IMR-90 (cell line): Measurements from ENCODE around the gene FOXC1.
A peak's percentile ranks its signal among the peaks of the same experiment; 100 is the strongest.

Experiments
- BHLHE40 ChIP-seq: fragments of 150-350 bp; IDR thresholded peaks from 2 replicates; pipeline ENCODE4 v1.6.1; 2016; ENCODE audit warnings: mild to moderate bottlenecking, low read depth, low read length
- CHD1 ChIP-seq: IDR thresholded peaks from 2 replicates; pipeline ENCODE4 v1.6.1; 2012; ENCODE audit warnings: low read depth, low read length, improper control_type of control experiment
- MAFK ChIP-seq: IDR thresholded peaks from 2 replicates; pipeline ENCODE4 v1.6.1; 2012; ENCODE audit warnings: low read depth, low read length, improper control_type of control experiment
- MAZ ChIP-seq: IDR thresholded peaks from 2 replicates; pipeline ENCODE4 v1.6.1; 2012; ENCODE audit warnings: low read depth, mild to moderate bottlenecking, low read length, improper control_type of control experiment, moderate library complexity, borderline replicate concordance
- POLR2A ChIP-seq: IDR thresholded peaks from 2 replicates; pipeline ENCODE4 v1.6.1; 2012; ENCODE audit warnings: mild to moderate bottlenecking, low read depth, low read length
- RAD21 ChIP-seq: IDR thresholded peaks from 2 replicates; pipeline ENCODE4 v1.6.1; 2012; ENCODE audit warnings: low read length, improper control_type of control experiment
- SMC3 ChIP-seq: fragments of 150-350 bp; IDR thresholded peaks from 2 replicates; pipeline ENCODE4 v1.6.1; 2016; ENCODE audit warnings: low read depth, mild to moderate bottlenecking, antibody characterized with exemption, low read length, moderate library complexity
- TF ChIP-seq, protein P1 (sequence below): conservative IDR thresholded peaks from 2 replicates; pipeline ENCODE4 v1.5.1; 2012; ENCODE audit warnings: mild to moderate bottlenecking, low read depth, low read length, improper control_type of control experiment
- TF ChIP-seq, protein P2 (sequence below): fragments of 150-350 bp; IDR thresholded peaks from 2 replicates; pipeline ENCODE4 v1.6.1; 2017; ENCODE audit warnings: mild to moderate bottlenecking, antibody characterized with exemption, low read length, low read depth

DNA sequence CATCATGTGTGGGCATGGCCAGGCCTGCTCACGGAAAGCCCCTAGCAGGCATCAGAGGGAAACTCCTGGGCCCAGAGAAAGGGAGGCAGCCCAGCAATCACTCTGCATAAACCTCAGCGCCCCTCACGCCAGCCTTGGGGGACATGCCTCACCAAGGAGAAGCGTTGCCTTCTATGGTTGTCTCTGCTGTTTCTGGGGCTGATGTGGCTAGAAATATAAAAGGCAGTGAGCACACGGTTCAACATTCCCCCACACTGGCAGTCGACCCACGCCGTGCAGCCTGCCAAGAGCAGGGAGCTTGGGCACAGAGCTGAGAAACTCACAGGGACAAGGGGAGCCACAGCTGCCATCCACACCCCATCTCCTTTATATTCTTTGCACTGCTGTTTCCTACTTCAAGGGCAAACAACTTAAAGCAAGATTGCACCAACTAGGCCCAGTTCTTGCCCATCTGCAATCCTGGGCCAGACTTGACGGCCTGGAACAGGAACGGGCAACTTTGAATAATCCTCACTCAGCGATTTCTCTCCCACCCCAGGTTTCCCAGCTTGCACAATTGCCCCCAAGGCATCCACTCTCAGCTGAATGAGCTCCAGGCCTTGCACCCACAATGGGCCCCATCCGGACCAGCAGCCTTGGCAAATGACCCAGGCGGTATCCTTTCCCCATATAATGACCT lies 35.5 kb upstream of the FOXC1 start:
- TF ChIP-seq, protein P1, sequence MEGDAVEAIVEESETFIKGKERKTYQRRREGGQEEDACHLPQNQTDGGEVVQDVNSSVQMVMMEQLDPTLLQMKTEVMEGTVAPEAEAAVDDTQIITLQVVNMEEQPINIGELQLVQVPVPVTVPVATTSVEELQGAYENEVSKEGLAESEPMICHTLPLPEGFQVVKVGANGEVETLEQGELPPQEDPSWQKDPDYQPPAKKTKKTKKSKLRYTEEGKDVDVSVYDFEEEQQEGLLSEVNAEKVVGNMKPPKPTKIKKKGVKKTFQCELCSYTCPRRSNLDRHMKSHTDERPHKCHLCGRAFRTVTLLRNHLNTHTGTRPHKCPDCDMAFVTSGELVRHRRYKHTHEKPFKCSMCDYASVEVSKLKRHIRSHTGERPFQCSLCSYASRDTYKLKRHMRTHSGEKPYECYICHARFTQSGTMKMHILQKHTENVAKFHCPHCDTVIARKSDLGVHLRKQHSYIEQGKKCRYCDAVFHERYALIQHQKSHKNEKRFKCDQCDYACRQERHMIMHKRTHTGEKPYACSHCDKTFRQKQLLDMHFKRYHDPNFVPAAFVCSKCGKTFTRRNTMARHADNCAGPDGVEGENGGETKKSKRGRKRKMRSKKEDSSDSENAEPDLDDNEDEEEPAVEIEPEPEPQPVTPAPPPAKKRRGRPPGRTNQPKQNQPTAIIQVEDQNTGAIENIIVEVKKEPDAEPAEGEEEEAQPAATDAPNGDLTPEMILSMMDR, result no peak
- TF ChIP-seq POLR2A (no peak), RAD21 (no peak), MAZ (no peak), SMC3 (no peak), BHLHE40 (no peak), CHD1 (no peak), MAFK (peak; percentile 56)
- TF ChIP-seq, protein P2, sequence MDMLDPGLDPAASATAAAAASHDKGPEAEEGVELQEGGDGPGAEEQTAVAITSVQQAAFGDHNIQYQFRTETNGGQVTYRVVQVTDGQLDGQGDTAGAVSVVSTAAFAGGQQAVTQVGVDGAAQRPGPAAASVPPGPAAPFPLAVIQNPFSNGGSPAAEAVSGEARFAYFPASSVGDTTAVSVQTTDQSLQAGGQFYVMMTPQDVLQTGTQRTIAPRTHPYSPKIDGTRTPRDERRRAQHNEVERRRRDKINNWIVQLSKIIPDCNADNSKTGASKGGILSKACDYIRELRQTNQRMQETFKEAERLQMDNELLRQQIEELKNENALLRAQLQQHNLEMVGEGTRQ, result no peak
